ENCODE measurements around the gene GDI2.

GDI2 gene

DNA sequence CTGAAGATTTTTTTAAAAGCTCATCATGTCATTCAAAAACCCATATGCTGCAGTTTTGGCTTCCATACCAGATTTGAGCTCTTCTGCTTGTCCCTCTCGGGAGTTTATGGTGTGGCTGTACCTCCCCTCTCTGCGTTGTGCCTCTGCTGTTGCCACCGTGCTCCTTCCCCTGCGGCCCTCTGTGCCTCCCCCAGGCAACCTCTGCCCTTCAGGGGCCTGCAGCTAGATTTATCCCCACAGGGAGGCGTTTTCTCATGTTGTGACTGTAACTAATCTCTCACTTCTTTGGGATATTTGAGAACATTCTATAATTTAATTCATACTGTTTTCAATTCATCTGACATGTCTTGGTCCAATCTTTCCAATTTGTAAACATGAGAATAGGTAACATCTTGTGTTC lies 75.9 kb downstream of the GDI2 start:
- no peak for TF ChIP-seq ZFX (IDR thresholded peaks at IDR 0.05)
- TF ChIP-seq, protein P1, sequence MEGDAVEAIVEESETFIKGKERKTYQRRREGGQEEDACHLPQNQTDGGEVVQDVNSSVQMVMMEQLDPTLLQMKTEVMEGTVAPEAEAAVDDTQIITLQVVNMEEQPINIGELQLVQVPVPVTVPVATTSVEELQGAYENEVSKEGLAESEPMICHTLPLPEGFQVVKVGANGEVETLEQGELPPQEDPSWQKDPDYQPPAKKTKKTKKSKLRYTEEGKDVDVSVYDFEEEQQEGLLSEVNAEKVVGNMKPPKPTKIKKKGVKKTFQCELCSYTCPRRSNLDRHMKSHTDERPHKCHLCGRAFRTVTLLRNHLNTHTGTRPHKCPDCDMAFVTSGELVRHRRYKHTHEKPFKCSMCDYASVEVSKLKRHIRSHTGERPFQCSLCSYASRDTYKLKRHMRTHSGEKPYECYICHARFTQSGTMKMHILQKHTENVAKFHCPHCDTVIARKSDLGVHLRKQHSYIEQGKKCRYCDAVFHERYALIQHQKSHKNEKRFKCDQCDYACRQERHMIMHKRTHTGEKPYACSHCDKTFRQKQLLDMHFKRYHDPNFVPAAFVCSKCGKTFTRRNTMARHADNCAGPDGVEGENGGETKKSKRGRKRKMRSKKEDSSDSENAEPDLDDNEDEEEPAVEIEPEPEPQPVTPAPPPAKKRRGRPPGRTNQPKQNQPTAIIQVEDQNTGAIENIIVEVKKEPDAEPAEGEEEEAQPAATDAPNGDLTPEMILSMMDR (conservative IDR thresholded peaks at IDR 0.05): no peak
- no peak overlapping the region for H3K27ac ChIP-seq

DNA sequence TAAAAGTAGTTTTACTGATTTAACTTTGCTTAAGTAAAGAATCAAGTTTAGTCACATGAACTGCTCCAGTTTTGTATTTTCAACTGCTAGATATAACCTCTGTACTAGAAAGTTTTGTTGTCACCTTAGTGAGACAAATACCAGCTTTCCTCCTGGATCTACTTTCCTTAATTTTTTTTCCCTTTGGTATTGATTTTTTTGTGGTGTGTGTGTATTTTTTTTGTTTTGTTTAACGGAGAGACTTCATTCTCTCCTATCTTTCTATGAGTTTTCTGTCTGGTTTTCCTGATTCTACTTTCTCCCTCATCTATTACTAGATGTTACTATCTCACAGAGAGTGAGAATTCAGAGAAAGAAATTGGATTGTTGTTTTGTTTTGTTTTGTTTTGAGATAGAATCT lies 76.6 kb downstream of the GDI2 start:
- H3K27ac ChIP-seq: no peak overlapping the region
- TF ChIP-seq ZFX (IDR thresholded peaks at IDR 0.05): no peak
- TF ChIP-seq, protein P1 (conservative IDR thresholded peaks at IDR 0.05): no peak

DNA sequence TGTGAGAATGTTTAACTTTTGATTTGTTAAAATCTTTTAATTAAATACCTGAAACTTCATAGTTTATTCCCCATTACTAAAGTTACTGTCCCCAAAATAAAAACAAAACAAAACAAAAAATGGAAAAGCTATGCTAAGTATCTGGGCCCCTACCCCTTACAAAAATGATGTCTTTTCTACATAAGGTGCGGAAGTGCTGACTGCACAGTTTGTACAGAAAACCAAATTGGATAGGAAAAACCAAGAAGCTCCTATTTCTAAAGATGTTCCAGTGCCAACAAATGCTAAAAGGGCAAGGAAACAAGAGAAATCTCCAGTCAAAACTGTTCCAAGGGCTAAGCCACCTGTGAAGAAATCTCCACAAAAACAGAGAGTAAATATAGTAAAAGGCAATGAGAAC lies 78.1 kb downstream of the GDI2 start:
- TF ChIP-seq ZFX (IDR thresholded peaks at IDR 0.05): no peak
- TF ChIP-seq, protein P1 (conservative IDR thresholded peaks at IDR 0.05): no peak
- no peak overlapping the region for H3K27ac ChIP-seq

DNA sequence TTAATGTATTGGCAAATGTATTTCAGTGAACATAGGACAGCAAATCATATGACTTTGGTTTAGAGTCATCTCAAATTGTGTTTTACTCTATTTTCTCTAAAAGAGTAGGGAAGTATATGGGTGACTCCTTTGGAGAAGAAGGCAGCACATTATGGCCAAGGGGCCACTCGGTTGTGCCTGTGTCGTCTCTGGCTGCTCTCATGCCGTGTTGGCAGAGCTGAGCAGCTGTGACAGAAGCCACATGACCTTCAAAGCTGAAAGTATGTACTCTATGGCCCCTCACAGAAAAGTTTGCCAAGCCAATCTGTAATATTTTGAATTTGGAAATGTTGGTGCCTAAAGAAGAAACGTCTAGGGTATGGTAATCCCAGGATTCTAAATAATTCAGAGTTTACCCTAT lies 81.1 kb downstream of the GDI2 start:
- no peak overlapping the region for H3K27ac ChIP-seq
- TF ChIP-seq, protein P1 (conservative IDR thresholded peaks at IDR 0.05): no peak
- no peak for TF ChIP-seq ZFX (IDR thresholded peaks at IDR 0.05)

DNA sequence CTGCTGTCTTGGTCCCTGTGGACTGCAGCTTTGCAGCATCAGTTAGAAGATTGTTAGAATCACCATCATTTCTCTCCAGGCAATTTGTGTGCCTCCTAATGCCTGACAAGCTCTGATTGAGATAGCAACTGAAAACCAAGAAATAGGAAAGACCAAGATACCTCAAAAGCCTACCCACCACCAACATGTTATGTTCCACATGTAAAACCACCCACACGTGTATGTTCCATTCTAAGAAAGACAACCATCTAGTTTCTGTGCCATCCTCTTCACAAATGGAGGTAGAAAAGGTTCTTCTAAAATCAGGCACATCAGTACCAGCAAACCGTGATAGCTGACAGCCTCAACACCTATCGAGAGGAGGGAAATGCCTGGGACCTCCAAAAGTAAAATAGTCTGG lies 81.7 kb downstream of the GDI2 start:
- no peak overlapping the region for H3K27ac ChIP-seq
- TF ChIP-seq, protein P1 (conservative IDR thresholded peaks at IDR 0.05): no peak
- TF ChIP-seq ZFX (IDR thresholded peaks at IDR 0.05): no peak

DNA sequence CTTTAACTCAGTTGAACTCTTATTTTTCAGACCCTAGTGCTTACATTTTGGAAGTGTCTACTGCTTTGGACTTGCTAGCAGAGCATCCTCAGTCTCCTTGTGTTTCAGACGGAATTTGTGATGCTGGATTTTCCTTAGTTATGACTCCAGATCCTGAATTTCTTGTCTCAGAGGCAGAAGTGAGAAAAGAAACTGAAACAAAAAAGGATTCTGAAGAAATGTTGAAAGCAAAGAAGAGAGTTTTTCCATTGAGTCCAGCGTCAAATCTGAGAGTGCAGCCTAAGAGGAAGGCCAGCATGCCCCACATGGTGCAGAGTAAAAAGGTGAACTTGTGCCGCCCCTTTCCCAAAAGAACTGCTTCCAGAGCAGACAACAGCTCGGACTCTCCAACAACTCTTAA lies 82.5 kb downstream of the GDI2 start:
- no peak overlapping the region for H3K27ac ChIP-seq
- no peak for TF ChIP-seq ZFX (IDR thresholded peaks at IDR 0.05)
- TF ChIP-seq, protein P1 (conservative IDR thresholded peaks at IDR 0.05): no peak

DNA sequence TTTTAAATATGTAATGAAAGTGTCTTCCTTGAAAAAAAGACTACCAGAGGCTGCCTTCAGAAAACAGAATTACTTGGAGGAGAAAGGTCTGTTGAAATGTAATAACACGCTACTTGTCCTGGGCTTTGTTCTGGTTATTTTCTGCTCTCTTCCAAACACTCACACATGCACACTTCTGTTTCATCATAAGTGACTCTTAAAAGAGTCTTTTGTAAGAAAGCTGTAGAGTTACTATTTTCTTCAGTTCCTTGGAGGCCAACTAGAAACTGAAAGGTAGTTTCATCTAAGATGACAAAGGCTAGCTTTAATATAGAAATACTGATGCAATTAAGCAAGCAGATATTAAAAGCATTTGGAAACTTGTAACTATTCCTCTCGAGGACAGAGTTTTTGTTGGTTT lies 89.5 kb downstream of the GDI2 start:
- no peak overlapping the region for H3K27ac ChIP-seq
- TF ChIP-seq, protein P1 (conservative IDR thresholded peaks at IDR 0.05): no peak
- TF ChIP-seq ZFX (IDR thresholded peaks at IDR 0.05): no peak

Measured in C4-2B (cell line).